Aorta (tissue), 5 donors: Measurements from ENCODE around the gene SLC12A7. TPM values are rescaled to one million over a fixed set of nuclear protein-coding genes. Genes with fewer than 3 reads are reported as not detected.
"Not testable (repeated sequence)": the region's sequence is repeated elsewhere in the genome, so short reads cannot be mapped to it uniquely, and the experiment has no call there.

ENCODE experiments used
- ATAC-seq: fragments of 200-7000 bp; cut with Tn5 transposase; one replicate; pipeline ENCODE4 v1.9.1; 2022; ENCODE audit warnings: moderate library complexity; ENCODE audit not compliant: low FRiP score
- DNase-seq, 2 donors: peaks; one replicate each; pipeline ENCODE4 v3.0.0-alpha.2; 2020
- H3K27ac ChIP-seq, 2 donors: one replicate each; pipeline ENCODE4 v1.5.1; 2013; ENCODE audit warnings: low read length in 2 of 2, mild to moderate bottlenecking in 2 of 2, moderate library complexity in 2 of 2, control low read depth in 1 of 2, inconsistent platforms in 1 of 2, low read depth in 1 of 2
- H3K27me3 ChIP-seq, 2 donors: one replicate each; pipeline ENCODE4 v1.6.1; 2013; ENCODE audit warnings: control low read depth in 1 of 2, low read length in 1 of 2, mild to moderate bottlenecking in 1 of 2, moderate library complexity in 1 of 2; ENCODE audit not compliant: insufficient read depth in 2 of 2, control insufficient read depth in 1 of 2
- H3K36me3 ChIP-seq, 2 donors: one replicate each; pipeline ENCODE4 v1.6.1; 2013; ENCODE audit warnings: control low read depth in 1 of 2, low read length in 1 of 2, mild to moderate bottlenecking in 1 of 2; ENCODE audit not compliant: insufficient read depth in 2 of 2, control insufficient read depth in 1 of 2
- H3K4me1 ChIP-seq, 2 donors: one replicate each; pipeline ENCODE4 v1.6.1; 2013; ENCODE audit warnings: low read length in 2 of 2, control low read depth in 1 of 2, mild to moderate bottlenecking in 1 of 2, moderate library complexity in 1 of 2; ENCODE audit not compliant: insufficient read depth in 2 of 2, control insufficient read depth in 1 of 2
- H3K4me3 ChIP-seq, 2 donors: one replicate each; pipeline ENCODE4 v1.5.1; 2013; ENCODE audit warnings: low read length in 2 of 2, control low read depth in 1 of 2, mild to moderate bottlenecking in 1 of 2
- H3K9me3 ChIP-seq: one replicate; pipeline ENCODE4 v1.6.1; 2013; ENCODE audit warnings: mild to moderate bottlenecking, low read length; ENCODE audit not compliant: control insufficient read depth
- WGBS, 2 donors: extraction: QIAGEN DNeasy Blood & Tissue Kit; methylation state at CpG; one replicate each; pipeline ENCODE4 v1.1.7; 2013; 5-methylcytosine and 5-hydroxymethylcytosine counted together
- intact Hi-C, 2 donors: fragments of 100-400 bp; cut with DNase I; formaldehyde crosslinking; loops; one replicate each; pipeline versions ENCODE4 v1.14.2 to v1.15.0; 2022
- polyA plus RNA-seq, 2 donors: library from polyadenylated mRNA; stranded (reverse); fragments of 200-250 nt; gene quantifications; one replicate each; pipeline ENCODE4 v1.2.3, GENCODE V29; 2013
- total RNA-seq, 2 donors: library from RNA; stranded (reverse); fragmentation: NEBNext Ultra II Directional; extraction: Animal tissue kit (Norgen Biotek cat#: 25700); gene quantifications; one replicate each; pipeline ENCODE4 v1.2.1, GENCODE V29; 2021
- donor health status: healthy with polysubstance abuse.
- donor health status: Bipolar disorder and iron deficiency.
- donor health status: DM: no; HTN: no; CAD: no.
- donor health status: DM: no; HTN: no; CAD: no.
- donor health status: DM: yes; HTN: yes; CAD: no.

The SLC12A7 gene
- total and polyA plus RNA-seq, 4 donors: 4.5 to 54.4 (median 19.3) TPM

DNA sequence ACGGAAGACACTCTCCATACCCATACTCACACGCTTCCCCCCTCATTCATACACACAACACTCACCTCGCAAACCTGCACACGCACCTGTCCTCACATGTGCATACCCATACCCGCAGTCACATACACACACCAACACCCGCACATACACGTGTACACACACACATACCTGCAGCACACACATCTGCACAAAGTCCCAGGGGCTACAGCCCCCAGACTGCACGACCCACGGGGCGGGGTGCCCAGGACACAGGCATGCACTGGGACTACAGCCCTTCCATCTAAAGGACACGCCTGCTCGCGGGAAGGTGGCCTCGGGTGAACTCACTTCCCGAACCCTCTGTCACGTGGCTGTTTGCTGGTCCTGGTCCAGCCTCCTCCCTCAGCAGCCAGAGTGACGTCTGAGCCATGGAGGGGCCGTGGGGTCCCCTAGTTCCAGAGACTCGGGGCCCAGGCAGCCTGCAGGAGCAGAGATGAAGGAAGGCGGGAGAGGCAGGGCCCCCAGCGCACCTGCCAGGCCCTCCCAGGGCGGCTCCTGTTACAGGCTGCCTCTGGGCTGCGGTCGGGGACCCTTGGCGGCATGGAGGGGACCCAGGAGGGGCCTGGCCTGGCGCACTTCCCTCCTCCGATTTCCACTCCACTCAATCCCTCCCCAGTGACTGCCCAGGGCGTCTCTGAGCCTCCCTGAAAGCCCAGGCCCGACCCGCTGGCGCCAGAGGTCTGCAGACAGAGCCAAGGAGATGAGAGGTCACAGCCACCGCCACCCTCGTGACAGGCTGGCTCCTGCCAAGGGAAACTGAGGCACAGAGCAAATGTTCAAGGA lies 8.1 kb downstream of the SLC12A7 start:
- Histone ChIP-seq H3K36me3 (no peaks in the 10 kb centered on the region), H3K27me3 (no peaks in the 10 kb centered on the region), H3K4me3 (no peak overlapping the region), H3K9me3 (no peaks in the 10 kb centered on the region), H3K4me1 (no peaks in the 10 kb centered on the region), H3K27ac (no peak overlapping the region)
- ATAC-seq (peak; percentile 28), DNase-seq (peak in 1 of 2 donors; percentile 78)
- WGBS, 2 donors: 69 to 71% methylated on average over 33 of the region's 33 CpGs
- intact Hi-C loops: no loop called here

DNA sequence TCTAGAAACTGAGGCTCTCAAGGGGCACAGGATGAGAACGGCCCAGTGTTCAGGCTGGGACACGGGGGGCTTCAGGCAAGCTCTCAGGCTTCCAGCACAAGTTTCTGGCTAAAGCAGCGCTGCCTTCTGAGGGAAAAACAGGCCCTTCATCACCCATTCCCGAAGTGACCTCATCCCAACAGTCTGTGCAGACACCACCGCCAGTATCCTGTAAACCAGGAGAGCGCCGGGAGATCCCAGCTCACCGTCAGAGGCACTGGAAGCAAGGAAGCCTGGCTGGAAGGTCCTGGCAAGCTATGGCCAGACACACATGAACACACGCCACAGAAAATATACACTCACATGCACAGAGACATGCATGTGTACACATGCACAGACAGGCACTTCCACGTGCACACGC lies 8.8 kb downstream of the SLC12A7 start:
- Histone ChIP-seq H3K4me1 (no peaks in the 10 kb centered on the region), H3K27me3 (no peaks in the 10 kb centered on the region), H3K4me3 (no peak overlapping the region), H3K27ac (no peak overlapping the region), H3K36me3 (no peaks in the 10 kb centered on the region), H3K9me3 (no peaks in the 10 kb centered on the region)
- WGBS, 2 donors: 91 to 92% methylated on average over 11 of the region's 11 CpGs
- no peak for ATAC-seq
- no peak for DNase-seq
- intact Hi-C loops: no loop called here

DNA sequence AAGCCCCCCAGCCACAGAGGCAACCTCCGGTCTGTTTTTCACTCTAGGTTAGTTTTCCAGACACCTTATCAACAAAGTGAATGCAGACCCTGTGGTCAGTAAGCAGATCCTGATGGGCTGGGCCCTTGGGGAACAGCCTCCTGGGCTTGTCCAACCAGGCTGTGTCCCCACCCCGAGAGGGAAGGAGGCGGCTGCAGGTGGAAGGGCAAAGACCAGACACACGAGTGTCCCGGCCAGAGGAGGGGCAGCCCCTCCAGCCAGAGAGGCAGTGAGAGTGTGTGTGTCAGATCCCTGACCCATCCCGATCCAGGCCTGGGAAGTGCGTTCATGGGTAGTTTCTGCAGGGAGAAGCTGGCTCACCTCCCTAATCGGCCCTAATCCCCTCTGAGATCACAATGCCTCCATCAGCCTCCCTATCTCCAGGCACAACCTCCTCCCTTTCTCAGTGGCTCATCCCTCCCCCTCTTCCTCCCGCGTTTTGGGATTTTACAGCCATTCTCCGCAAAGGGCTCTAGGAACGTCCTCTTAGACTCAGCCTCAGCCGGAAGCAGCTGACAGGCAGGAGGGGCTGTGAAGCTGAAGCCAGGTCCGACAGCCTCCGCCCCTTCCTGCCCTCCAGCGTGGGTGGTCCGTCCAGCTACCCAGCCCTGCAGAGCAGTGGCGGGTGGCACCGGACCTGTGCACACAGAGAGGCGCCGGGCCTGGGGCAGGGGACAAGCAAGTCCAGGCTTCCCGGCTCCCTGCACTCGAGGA lies 9.7 kb downstream of the SLC12A7 start:
- H3K27ac ChIP-seq: no peak overlapping the region
- no peaks in the 10 kb centered on the region for H3K27me3 ChIP-seq
- no peaks in the 10 kb centered on the region for H3K4me1 ChIP-seq
- 63 to 64% methylated on average over 23 of the region's 23 CpGs for WGBS, 2 donors
- intact Hi-C loops: no loop called here
- no peaks in the 10 kb centered on the region for H3K36me3 ChIP-seq
- no peaks in the 10 kb centered on the region for H3K9me3 ChIP-seq
- DNase-seq (no peak), ATAC-seq (peak; percentile 28)
- H3K4me3 ChIP-seq: no peak overlapping the region

DNA sequence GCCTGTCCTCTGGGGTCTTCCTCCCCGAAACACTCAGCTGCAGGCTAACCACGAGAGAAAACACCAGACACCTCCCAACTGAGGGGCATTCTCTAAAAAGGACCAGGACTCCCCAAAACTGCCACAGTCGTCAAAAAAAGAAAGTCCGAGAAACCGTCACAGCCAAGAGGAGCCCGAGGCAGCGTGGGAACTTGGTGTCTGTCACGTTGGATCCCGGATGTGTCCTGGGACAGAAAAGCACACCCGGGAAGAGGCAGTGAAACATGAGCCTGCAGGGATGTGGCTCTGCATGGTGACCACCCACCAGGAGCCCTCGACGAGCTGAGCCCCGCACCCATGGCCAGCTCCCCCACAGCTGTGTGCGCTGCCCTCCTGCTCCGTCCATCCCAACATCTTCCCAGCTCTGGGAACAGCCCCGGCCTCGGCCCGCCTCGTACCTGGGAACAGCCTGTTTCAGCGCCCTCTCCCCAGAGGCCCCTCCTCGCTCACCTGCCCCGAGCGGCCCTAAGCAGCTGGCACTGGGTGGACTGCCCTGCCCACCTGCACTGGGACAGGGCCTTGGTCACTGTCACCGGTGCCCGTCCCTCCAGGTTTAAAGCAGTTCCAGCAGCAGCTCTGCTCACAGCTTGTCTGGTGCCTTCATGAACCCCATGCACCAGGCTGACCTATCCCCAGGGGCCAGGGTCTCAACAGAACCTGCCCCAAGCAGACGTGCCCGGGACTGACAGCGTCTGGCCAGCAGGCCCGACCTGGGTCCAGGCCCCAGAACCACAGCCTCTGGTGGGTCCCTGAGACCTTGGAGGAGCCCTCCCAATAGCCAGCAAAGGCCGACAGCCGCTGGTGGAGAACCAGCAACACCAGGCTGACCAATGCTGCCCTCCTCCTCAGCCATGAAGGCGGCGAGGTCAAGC lies 10.9 kb downstream of the SLC12A7 start:
- intact Hi-C loops: no loop called here
- H3K27me3 ChIP-seq: no peaks in the 10 kb centered on the region
- H3K9me3 ChIP-seq: no peaks in the 10 kb centered on the region
- DNase-seq (no peak), ATAC-seq (no peak)
- no peak overlapping the region for H3K27ac ChIP-seq
- H3K4me3 ChIP-seq: no peak overlapping the region
- no peaks in the 10 kb centered on the region for H3K4me1 ChIP-seq
- no peaks in the 10 kb centered on the region for H3K36me3 ChIP-seq
- 88 to 89% methylated on average over 30 to 33 of the region's 33 CpGs for WGBS, 2 donors

DNA sequence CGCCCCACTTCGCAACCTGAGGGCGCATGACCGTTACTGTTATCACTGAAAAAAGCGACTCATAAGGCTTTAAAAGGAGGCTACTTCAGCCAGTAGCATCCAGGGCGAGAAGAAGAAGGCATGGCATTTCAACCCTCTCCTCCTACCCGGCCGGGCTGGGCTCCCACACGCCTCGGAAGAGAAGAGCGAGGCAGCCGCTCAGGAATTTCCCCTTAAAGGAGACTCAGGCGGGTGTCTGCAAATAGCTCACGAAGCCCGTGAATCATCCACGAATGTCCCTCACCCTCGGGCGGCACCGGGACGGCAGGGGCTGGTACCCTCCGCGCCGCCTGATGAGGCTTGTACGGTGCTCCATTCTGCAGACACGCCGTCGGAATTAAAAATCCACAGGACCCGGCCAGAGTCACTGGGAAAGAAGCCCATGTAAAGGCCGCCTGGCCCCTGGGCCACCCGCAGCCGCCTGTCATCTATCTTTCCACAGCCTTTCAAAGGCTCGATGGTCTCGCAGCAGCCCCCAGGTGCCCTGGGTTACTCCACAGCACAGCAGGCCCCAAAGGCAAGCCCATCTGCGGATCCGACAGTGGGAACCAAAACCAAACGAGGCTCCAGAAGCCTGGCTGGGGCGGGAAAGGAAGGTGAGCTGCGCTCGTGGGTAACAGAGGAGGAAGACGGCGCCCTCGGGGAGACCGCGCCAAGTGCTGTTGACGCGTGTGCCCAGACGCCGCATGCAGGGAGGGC lies 11.8 kb downstream of the SLC12A7 start:
- ATAC-seq (no peak), DNase-seq (no peak)
- no peaks in the 10 kb centered on the region for H3K9me3 ChIP-seq
- no peaks in the 10 kb centered on the region for H3K27me3 ChIP-seq
- intact Hi-C loops: no loop called here
- H3K4me1 ChIP-seq: no peaks in the 10 kb centered on the region
- WGBS, 2 donors: 78 to 89% methylated on average over 48 of the region's 48 CpGs
- H3K4me3 ChIP-seq: no peak overlapping the region
- H3K36me3 ChIP-seq: no peaks in the 10 kb centered on the region
- H3K27ac ChIP-seq: no peak overlapping the region

DNA sequence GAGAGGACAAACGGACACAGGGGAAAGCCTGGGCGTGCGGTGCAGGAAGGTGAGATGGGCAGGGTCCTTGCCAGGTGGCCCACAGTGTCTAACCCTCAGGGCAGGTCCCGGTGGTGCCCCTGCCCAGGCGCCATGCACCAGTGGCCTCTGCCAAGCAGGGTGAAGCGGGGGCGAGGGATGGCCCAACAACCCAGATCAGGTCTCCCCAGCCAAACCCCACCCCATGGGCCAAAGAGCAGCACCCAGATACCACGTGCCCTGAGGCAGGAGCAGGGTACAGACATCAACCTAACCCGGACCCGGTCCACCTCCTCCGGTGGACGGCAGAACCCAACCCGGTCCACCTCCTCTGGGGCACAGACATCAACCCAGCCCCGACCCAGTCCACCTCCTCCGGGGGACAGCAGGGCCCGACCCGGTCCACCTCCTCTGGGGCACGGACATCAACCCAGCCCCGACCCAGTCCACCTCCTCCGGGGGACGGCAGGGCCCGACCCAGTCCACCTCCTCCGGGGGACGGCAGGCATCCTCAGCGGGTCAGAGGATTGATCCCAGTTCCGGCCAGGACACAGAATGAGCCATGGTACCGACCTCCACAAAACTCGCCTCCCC lies 12.8 kb downstream of the SLC12A7 start:
- H3K9me3 ChIP-seq: no peaks in the 10 kb centered on the region
- ATAC-seq (peak; percentile 54), DNase-seq (no peak)
- 85 to 87% methylated on average over 24 to 28 of the region's 28 CpGs for WGBS, 2 donors
- no peaks in the 10 kb centered on the region for H3K27me3 ChIP-seq
- H3K4me3 ChIP-seq: no peak overlapping the region
- H3K27ac ChIP-seq: no peak overlapping the region
- no peaks in the 10 kb centered on the region for H3K36me3 ChIP-seq
- H3K4me1 ChIP-seq: no peaks in the 10 kb centered on the region
- intact Hi-C loops: no loop called here

DNA sequence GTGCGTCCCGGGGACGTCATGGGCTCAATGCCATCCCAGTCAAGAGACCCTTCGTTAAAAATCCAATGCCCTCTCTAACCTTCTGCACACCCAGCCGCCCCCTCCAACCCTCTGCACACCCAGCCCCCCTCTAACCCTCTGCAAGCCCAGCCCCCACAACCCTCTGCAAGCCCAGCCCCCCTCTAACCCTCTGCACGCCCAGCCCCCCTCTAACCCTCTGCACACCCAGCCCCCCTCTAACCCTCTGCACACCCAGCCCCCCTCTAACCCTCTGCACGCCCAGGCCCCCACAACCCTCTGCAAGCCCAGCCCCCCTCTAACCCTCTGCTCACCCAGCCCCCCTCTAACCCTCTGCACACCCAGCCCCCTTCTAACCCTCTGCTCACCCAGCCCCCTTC lies 13.9 kb downstream of the SLC12A7 start:
- intact Hi-C loops, DNase-seq, H3K4me1 ChIP-seq, ATAC-seq, H3K36me3 ChIP-seq, H3K27ac ChIP-seq, H3K9me3 ChIP-seq, H3K27me3 ChIP-seq, H3K4me3 ChIP-seq: not testable (repeated sequence)
- WGBS, 2 donors: 57 to 81% methylated on average over 7 of the region's 7 CpGs
